GM10266 (cell line): ENCODE measurements around the gene TLN1.

Experiments used
- DNase-seq: peaks from one replicate; pipeline ENCODE4 v3.0.0; 2012; ENCODE audit errors: extremely low spot score
- TF ChIP-seq, protein P1 (sequence below): IDR thresholded peaks from 2 replicates; pipeline ENCODE4 v1.5.1; 2012; ENCODE audit warnings: mild to moderate bottlenecking, low read depth; ENCODE audit not compliant: control insufficient read depth, insufficient read depth; ENCODE audit errors: missing control alignments

Gene TLN1

DNA sequence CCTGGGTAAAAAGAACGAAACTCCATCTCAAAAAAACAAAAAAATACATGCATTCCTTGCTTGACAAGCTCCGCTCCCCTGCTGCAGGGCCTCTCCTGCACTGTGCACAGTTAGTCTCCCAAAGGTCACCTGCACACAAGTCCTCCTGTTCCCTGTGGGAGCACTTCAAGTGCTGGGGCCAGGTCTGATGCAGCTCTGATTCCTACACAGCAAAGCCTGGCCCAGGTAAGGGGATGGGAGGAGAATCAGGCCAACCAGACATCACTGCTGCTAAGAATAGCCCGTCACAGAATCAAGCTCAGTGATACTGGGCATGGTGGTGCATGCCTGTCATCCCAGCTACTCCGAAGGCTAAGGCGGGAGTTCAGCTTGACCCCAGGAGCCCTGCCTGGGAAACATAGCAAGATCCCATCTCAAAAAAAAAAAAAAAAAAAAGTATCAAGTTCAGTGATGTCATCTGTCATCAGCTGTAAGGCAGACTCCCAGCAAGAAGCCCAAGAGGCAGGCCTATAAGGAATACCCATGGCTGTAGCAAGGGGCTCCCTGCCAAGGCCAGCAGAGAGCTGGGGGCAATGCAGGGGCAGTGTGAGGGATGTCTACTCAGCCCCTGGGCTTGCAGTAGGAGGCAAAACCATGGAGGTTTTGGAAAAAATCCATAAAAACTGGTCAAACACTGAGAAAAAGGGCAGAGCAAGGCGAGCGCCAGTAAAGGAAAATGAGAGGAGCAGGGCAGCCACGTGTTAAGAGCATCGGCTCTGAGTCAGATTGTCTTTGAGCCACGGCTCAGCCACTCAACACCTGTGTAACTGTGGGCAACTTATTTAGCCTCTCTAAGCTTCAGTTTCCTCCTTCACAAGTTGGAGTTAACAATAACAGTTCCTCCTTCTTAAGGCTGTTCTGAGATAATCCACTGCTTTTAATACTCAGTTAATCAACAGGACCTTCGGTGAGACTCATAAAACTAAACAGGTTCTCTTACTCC, 45.5 kb downstream of the TLN1 start:
- TF ChIP-seq, protein P1, sequence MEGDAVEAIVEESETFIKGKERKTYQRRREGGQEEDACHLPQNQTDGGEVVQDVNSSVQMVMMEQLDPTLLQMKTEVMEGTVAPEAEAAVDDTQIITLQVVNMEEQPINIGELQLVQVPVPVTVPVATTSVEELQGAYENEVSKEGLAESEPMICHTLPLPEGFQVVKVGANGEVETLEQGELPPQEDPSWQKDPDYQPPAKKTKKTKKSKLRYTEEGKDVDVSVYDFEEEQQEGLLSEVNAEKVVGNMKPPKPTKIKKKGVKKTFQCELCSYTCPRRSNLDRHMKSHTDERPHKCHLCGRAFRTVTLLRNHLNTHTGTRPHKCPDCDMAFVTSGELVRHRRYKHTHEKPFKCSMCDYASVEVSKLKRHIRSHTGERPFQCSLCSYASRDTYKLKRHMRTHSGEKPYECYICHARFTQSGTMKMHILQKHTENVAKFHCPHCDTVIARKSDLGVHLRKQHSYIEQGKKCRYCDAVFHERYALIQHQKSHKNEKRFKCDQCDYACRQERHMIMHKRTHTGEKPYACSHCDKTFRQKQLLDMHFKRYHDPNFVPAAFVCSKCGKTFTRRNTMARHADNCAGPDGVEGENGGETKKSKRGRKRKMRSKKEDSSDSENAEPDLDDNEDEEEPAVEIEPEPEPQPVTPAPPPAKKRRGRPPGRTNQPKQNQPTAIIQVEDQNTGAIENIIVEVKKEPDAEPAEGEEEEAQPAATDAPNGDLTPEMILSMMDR, result no peak
- no peak for DNase-seq

DNA sequence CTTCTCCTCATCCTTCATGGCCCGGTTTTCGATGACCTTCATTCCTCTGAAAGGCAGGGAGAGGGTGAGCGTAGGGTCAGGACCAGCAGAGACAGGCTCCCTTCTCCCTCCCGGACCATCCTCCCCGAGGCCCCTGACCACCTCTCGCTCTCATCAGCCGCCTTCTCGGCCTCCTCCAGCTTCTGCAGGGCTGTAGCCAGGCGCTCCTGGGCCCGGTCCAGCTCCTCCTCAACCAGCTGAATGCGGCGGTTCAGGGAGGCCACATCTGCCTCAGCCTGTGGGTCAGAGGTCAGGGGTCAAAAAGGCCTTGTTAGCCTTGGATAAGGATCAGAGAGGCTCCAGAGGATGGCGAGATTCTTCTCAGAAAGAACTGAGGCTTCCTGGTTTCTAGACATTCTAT, 46.5 kb downstream of the TLN1 start:
- TF ChIP-seq, protein P1, result no peak

DNA sequence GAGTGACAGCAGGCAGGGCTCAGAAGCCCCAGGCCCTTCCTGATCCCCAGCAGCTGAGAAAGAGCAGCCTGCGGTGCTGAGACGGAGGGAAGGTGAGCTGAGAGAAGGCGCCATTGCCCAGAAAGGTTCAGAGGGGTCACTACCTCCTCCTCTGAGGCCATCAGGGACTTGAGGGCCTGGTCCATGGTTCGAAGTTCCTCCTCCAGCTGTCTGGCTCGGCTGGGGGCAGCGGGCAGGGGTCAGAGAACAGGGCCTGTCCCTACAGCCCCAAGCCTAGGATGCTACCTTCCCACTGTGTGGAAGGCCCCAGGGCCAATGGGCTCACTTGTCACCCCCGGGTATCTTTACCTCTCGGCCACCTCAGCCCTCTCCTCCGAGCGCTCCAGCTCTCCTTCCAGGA, 47.1 kb downstream of the TLN1 start:
- TF ChIP-seq, protein P1, result no peak
- DNase-seq, result no peak

More for the DNA sequence above, 46.5 kb downstream of the TLN1 start:
- DNase-seq, result no peak

DNA sequence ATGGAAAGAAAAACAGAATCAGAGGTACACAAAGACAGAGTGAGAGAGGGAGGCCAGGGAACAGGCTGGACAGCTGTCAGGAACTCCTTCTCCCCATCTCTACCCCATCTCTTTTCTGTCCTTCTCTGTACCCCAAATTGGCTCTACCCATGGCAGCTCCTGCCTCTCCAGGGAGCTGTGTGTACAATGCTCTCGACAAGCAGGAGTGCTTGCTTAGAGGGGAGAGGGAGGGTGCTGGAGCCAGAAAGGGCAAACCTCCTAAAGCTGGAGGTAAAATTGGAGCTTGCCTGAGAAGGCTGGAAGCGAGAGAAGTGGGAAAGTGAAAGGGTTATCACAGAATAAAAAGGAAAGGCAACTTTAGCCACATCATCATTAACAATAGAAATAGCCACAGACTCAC, 48.7 kb downstream of the TLN1 start:
- TF ChIP-seq, protein P1, result no peak
- no peak for DNase-seq

DNA sequence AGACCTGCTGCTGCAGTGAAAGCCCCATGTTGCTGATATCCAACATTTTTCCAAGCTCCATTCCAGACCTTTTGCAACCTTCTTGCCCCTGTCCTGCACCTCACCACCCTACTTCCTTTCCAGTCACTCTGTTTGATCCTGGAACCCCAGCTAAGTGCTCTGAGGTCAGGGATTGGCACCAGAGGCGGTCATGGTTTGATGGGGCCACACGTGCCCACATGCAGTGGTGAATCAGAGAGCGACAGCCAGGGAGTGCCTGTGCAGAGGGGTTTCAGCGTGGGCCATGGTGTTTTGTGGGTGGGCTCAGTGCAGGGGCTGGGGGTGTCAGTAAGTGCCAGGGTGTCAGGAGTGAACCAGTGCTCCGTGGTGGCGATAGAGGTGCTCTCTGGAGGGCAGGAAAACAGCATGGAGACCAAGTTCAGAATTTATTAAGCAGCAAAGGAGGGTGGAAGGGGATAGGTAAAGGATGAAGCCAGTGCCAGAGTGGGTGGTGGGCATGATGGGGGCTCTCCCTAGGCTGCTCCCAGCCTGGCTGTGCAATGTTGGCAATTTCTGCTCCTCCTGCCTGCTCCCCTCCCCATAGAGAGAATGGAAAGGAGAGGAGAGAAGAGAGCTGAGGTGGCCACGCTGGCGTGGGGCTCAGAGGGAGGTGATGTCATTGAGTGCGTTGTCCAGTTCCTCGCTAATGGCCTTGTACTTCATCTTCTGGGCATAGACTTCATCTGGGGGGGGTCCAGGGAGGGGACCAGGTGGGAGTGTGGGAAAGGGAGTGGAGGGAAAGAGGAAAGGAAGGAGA, 49.3 kb downstream of the TLN1 start:
- TF ChIP-seq, protein P1, result no peak
- no peak for DNase-seq

DNA sequence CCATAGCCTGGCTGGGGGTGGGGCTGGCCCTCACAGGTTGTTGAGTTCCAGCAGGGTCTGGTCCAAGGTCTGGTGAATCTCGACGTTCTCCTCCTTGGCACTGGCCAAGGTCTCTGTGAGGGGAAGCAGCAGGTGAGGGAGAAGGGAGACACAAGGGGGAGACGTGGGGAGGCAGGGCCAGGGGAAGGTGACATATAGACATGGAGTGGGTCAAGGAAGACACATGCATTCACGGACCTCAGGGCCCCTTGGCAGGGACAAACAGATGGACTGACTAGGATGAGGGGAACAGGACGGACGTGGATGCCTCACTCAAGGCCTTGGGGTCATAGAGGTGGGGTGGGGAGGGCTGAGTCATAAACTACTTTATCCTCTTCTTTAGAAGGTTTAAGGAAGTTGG, 49.9 kb downstream of the TLN1 start:
- TF ChIP-seq, protein P1, result no peak
- no peak for DNase-seq
